HepG2 (cell line): ENCODE measurements around the gene LEMD2. TPM values are rescaled to one million over a fixed set of nuclear protein-coding genes. Genes with fewer than 3 reads are reported as not detected.

Source experiments
- KLF15 ChIP-seq: sonication (generic); formaldehyde crosslinking; IDR thresholded peaks from 2 replicates; pipeline ENCODE4 v1.8.1; 2023; ENCODE audit warnings: borderline replicate concordance, mild to moderate bottlenecking, inconsistent platforms, missing genetic modification reagents, mixed read lengths
- KLF6 ChIP-seq: IDR thresholded peaks from 2 replicates; pipeline ENCODE4 v1.8.0; 2016; ENCODE audit warnings: missing biosample characterization, missing genetic modification reagents
- MXD4 ChIP-seq: IDR thresholded peaks from 2 replicates; pipeline ENCODE4 v1.6.1; 2016; ENCODE audit warnings: mild to moderate bottlenecking, missing biosample characterization, missing genetic modification reagents
- SMAD1 ChIP-seq: sonication (generic); formaldehyde crosslinking; IDR thresholded peaks from 2 replicates; pipeline ENCODE4 v1.4.0; 2020; ENCODE audit warnings: missing genetic modification reagents, low read depth, mild to moderate bottlenecking, borderline replicate concordance
- TBP ChIP-seq: sonication (generic); formaldehyde crosslinking; IDR thresholded peaks from 2 replicates; pipeline ENCODE4 v1.5.0; 2020; ENCODE audit warnings: missing genetic modification reagents
- TCF7L2 ChIP-seq: IDR thresholded peaks from 2 replicates; pipeline ENCODE4 v1.6.1; 2011; ENCODE audit warnings: mild to moderate bottlenecking, low read depth, low read length, moderate library complexity
- ZC3H13 ChIP-seq: sonication (generic); formaldehyde crosslinking; IDR thresholded peaks from 2 replicates; pipeline ENCODE4 v1.8.1; 2023; ENCODE audit warnings: mild to moderate bottlenecking, missing genetic modification reagents, moderate library complexity
- ZFP36L2 ChIP-seq: sonication (generic); formaldehyde crosslinking; IDR thresholded peaks from 2 replicates; pipeline ENCODE4 v1.4.0; 2020; ENCODE audit warnings: missing genetic modification reagents
- ZNF577 ChIP-seq: sonication (generic); formaldehyde crosslinking; IDR thresholded peaks from 2 replicates; pipeline ENCODE4 v1.4.0; 2020; ENCODE audit warnings: mild to moderate bottlenecking, low read depth, missing genetic modification reagents, borderline replicate concordance
- ZNF670 ChIP-seq: sonication (generic); formaldehyde crosslinking; IDR thresholded peaks from 2 replicates; pipeline ENCODE4 v1.8.0; 2022; ENCODE audit warnings: mild to moderate bottlenecking, missing genetic modification reagents, borderline replicate concordance
- polyA plus RNA-seq, 8 experiments: library from polyadenylated mRNA; depleted of rRNA in 3 of 8; stranded (reverse) in 7 of 8; unstranded in 1 of 8; fragments of >200 nt; fragmentation: Illumina TruSeq in 4 of 8; extraction: Trizol in 4 of 8; gene quantifications; 2 replicates each; pipeline versions ENCODE4 v1.2.1 to v1.2.3, GENCODE V29; 2011 to 2016; ENCODE audit warnings: low read depth in 4 of 8, missing spikeins in 1 of 8, mixed read lengths in 1 of 8; ENCODE audit not compliant: insufficient read depth in 1 of 8
- total RNA-seq, 5 experiments: library from RNA; depleted of rRNA; stranded (reverse); fragments of >200 nt; fragmentation: Illumina TruSeq; extraction: Trizol; gene quantifications; 2 replicates each; pipeline ENCODE4 v1.2.3, GENCODE V29; 2016; ENCODE audit warnings: low read depth in 1 of 5
- TF ChIP-seq, protein P1 (sequence below), 2 experiments: sonication (generic) in 1 of 2; formaldehyde crosslinking in 1 of 2; IDR thresholded peaks; 2 replicates each; pipeline versions ENCODE4 v1.6.1 to v1.9.0; 2014 to 2022; ENCODE audit warnings: antibody characterized with exemption in 1 of 2, borderline replicate concordance in 1 of 2, inconsistent platforms in 1 of 2, low read depth in 1 of 2, missing genetic modification reagents in 1 of 2
- TF ChIP-seq, protein P2 (sequence below): sonication (generic); formaldehyde crosslinking; IDR thresholded peaks from 2 replicates; pipeline ENCODE4 v1.4.0; 2020; ENCODE audit warnings: mild to moderate bottlenecking, low read depth, missing genetic modification reagents
- TF ChIP-seq, protein P3 (sequence below): IDR thresholded peaks from 2 replicates; pipeline ENCODE4 v1.6.1; 2018; ENCODE audit warnings: missing genetic modification reagents
- TF ChIP-seq, protein P4 (sequence below), 2 experiments: IDR thresholded peaks; 2 replicates each; pipeline ENCODE4 v1.6.1; 2011 to 2012; ENCODE audit warnings: low read length in 2 of 2, borderline replicate concordance in 1 of 2, low read depth in 1 of 2, mild to moderate bottlenecking in 1 of 2, moderate library complexity in 1 of 2

Gene LEMD2
- total and polyA plus RNA-seq, 2 of the 13 experiments (the other 11 are each of a cell fraction or from before 2014, with no cell fraction given) = 45.2 to 62.9 TPM

DNA sequence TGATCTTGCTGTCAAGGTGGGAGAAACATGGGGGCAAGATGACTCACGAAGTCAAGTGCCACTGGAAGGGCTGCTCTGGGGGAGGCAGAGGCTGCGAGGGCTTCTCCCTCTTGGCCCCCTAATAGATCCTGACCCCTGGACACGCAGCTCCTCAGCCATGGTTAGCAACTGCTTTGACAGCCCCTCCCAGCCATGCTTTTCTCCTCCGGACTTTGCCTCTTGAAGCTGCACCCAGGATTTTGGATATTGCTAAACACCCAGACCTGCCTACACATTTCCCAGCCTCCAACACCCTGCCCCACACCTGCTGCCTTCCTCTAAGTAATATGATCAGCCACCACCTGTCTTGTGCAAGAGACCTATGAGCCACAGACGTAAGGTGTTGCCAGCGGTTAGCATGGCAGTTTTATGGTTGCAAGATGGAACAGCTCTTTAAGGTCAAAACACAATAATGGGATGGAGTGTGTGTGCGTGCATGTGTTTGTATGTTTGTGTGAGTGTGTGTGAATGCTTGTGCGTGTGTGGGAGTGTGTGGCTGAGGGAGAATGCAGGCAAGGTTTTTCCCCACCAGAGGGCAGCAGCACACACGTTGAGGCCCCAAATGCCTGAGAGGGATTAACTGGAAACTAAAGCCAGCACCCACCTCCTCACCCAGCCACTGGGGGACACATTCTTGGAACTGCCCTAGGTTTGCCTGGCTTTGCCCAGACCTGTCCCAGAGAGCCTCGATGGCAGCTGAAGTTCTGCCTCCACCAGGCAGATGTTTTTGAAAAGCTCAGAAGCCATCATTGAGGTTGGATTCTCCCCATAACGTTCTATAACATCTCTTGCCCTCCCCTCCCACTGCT, 44.7 kb downstream of the LEMD2 start (continued):
- TF ChIP-seq, protein P1, sequence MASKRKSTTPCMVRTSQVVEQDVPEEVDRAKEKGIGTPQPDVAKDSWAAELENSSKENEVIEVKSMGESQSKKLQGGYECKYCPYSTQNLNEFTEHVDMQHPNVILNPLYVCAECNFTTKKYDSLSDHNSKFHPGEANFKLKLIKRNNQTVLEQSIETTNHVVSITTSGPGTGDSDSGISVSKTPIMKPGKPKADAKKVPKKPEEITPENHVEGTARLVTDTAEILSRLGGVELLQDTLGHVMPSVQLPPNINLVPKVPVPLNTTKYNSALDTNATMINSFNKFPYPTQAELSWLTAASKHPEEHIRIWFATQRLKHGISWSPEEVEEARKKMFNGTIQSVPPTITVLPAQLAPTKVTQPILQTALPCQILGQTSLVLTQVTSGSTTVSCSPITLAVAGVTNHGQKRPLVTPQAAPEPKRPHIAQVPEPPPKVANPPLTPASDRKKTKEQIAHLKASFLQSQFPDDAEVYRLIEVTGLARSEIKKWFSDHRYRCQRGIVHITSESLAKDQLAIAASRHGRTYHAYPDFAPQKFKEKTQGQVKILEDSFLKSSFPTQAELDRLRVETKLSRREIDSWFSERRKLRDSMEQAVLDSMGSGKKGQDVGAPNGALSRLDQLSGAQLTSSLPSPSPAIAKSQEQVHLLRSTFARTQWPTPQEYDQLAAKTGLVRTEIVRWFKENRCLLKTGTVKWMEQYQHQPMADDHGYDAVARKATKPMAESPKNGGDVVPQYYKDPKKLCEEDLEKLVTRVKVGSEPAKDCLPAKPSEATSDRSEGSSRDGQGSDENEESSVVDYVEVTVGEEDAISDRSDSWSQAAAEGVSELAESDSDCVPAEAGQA (IDR thresholded peaks at IDR 0.05; ENCODE audit: low read depth) = no peak
- TF ChIP-seq, protein P1 (CRISPR knock-in tag; IDR thresholded peaks at IDR 0.05; ENCODE audit: borderline replicate concordance) = no peak
- TF ChIP-seq KLF15 (CRISPR knock-in tag) (no peak), MXD4 (no peak), ZNF670 (CRISPR knock-in tag) (no peak), SMAD1 (CRISPR knock-in tag) (peak; percentile 36; the same call in 1 of the 2 replicates), ZNF577 (CRISPR knock-in tag) (no peak), KLF6 (CRISPR knock-in tag) (no peak), TBP (CRISPR knock-in tag) (no peak), ZC3H13 (CRISPR knock-in tag) (no peak), TCF7L2 (no peak), ZFP36L2 (CRISPR knock-in tag) (no peak)
- TF ChIP-seq, protein P2, sequence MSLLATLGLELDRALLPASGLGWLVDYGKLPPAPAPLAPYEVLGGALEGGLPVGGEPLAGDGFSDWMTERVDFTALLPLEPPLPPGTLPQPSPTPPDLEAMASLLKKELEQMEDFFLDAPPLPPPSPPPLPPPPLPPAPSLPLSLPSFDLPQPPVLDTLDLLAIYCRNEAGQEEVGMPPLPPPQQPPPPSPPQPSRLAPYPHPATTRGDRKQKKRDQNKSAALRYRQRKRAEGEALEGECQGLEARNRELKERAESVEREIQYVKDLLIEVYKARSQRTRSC (CRISPR knock-in tag) = no peak
- TF ChIP-seq, protein P3, sequence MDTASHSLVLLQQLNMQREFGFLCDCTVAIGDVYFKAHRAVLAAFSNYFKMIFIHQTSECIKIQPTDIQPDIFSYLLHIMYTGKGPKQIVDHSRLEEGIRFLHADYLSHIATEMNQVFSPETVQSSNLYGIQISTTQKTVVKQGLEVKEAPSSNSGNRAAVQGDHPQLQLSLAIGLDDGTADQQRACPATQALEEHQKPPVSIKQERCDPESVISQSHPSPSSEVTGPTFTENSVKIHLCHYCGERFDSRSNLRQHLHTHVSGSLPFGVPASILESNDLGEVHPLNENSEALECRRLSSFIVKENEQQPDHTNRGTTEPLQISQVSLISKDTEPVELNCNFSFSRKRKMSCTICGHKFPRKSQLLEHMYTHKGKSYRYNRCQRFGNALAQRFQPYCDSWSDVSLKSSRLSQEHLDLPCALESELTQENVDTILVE = 0 out of 2 replicates have a peak, but pooled peaks have one; percentile 37
- TF ChIP-seq, protein P4, sequence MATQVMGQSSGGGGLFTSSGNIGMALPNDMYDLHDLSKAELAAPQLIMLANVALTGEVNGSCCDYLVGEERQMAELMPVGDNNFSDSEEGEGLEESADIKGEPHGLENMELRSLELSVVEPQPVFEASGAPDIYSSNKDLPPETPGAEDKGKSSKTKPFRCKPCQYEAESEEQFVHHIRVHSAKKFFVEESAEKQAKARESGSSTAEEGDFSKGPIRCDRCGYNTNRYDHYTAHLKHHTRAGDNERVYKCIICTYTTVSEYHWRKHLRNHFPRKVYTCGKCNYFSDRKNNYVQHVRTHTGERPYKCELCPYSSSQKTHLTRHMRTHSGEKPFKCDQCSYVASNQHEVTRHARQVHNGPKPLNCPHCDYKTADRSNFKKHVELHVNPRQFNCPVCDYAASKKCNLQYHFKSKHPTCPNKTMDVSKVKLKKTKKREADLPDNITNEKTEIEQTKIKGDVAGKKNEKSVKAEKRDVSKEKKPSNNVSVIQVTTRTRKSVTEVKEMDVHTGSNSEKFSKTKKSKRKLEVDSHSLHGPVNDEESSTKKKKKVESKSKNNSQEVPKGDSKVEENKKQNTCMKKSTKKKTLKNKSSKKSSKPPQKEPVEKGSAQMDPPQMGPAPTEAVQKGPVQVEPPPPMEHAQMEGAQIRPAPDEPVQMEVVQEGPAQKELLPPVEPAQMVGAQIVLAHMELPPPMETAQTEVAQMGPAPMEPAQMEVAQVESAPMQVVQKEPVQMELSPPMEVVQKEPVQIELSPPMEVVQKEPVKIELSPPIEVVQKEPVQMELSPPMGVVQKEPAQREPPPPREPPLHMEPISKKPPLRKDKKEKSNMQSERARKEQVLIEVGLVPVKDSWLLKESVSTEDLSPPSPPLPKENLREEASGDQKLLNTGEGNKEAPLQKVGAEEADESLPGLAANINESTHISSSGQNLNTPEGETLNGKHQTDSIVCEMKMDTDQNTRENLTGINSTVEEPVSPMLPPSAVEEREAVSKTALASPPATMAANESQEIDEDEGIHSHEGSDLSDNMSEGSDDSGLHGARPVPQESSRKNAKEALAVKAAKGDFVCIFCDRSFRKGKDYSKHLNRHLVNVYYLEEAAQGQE (IDR thresholded peaks at IDR 0.05; ENCODE audit: borderline replicate concordance in 1 of 2, low read depth in 1 of 2, low read length in 2 of 2) = no peak
